Upper lobe of left lung (tissue), 6 donors: ENCODE measurements around the gene ARRDC3. TPM values are rescaled to one million over a fixed set of nuclear protein-coding genes. Genes with fewer than 3 reads are reported as not detected.
A peak's percentile ranks its signal among the peaks of the same experiment; 100 is the strongest.

ENCODE experiments used
- ATAC-seq, 2 donors: fragments of 200-7000 bp; cut with Tn5 transposase; one replicate each; pipeline ENCODE4 v1.9.1; 2022; ENCODE audit warnings: mild to moderate bottlenecking in 2 of 2, moderate library complexity in 2 of 2; ENCODE audit not compliant: low FRiP score in 2 of 2
- DNase-seq, 2 donors: peaks; one replicate each; pipeline ENCODE4 v3.0.0-alpha.2; 2019 to 2020
- H3K27ac ChIP-seq, 4 donors: fragments of 200-600 bp; sonication (generic); one replicate each; pipeline ENCODE4 v1.5.1; 2016 to 2019
- H3K27me3 ChIP-seq, 4 donors: fragments of 200-600 bp; sonication (generic); one replicate each; pipeline ENCODE4 v1.5.1; 2017 to 2019
- H3K36me3 ChIP-seq, 4 donors: fragments of 200-600 bp; sonication (generic); one replicate each; pipeline ENCODE4 v1.5.1; 2016 to 2019
- H3K4me1 ChIP-seq, 4 donors: fragments of 200-600 bp; sonication (generic); one replicate each; pipeline ENCODE4 v1.5.1; 2018 to 2019
- H3K4me3 ChIP-seq, 4 donors: fragments of 200-600 bp; sonication (generic); one replicate each; pipeline ENCODE4 v1.5.1; 2017 to 2019; ENCODE audit warnings: mild to moderate bottlenecking in 2 of 4, moderate library complexity in 1 of 4
- H3K9me3 ChIP-seq, 4 donors: fragments of 200-600 bp; sonication (generic); one replicate each; pipeline ENCODE4 v1.5.1; 2018 to 2019
- CTCF ChIP-seq, 6 experiments: fragments of 450-650 bp in 4 of 6; fragments of 200-600 bp in 2 of 6; sonication (generic) in 2 of 6; IDR thresholded peaks; one replicate each; pipeline ENCODE4 v1.5.1; 2016 to 2019; ENCODE audit warnings: antibody characterized with exemption in 6 of 6
- EP300 ChIP-seq, 4 donors: sonication (generic); formaldehyde crosslinking; IDR thresholded peaks; one replicate each; pipeline ENCODE4 v1.5.1; 2017; ENCODE audit warnings: antibody characterized with exemption in 4 of 4, control low read depth in 2 of 4
- POLR2A ChIP-seq, 4 donors: fragments of 450-650 bp; IDR thresholded peaks; one replicate each; pipeline ENCODE4 v1.5.1; 2016 to 2017; ENCODE audit warnings: antibody characterized with exemption in 4 of 4, mild to moderate bottlenecking in 2 of 4
- POLR2AphosphoS5 ChIP-seq, 2 donors: sonication (generic); formaldehyde crosslinking; IDR thresholded peaks; one replicate each; pipeline ENCODE4 v1.5.1; 2017; ENCODE audit warnings: antibody characterized with exemption in 2 of 2
- WGBS, 2 donors: methylation state at CpG; one replicate each; pipeline ENCODE4 v1.1.5; 2017 to 2018; 5-methylcytosine and 5-hydroxymethylcytosine counted together
- total RNA-seq, 6 donors: library from RNA; depleted of rRNA in 4 of 6; stranded (reverse); fragments of >200 nt in 4 of 6; gene quantifications; one replicate each; pipeline versions ENCODE4 v1.1.0 to v1.2.1, GENCODE V29; 2016 to 2021
- donor health status: DM: no; HTN: no; CAD: no; lungs with moderate emphysema.
- donor health status: DM: no; HTN: yes; CAD: no; lungs with severe emphysema.

Gene ARRDC3
- total RNA-seq, 6 donors from 2014 or later, result 43.2 to 175 (median 107) TPM

GRCh38 chr5:91381239-91381773 lies 1.8 kb downstream of the ARRDC3 start:
- 0% methylated on average over 6 of the region's 6 CpGs for WGBS, 2 donors
- ATAC-seq (no peak), DNase-seq (no peak)
- TF ChIP-seq CTCF (IDR thresholded peaks at IDR 0.05), result no peak
- no peak for TF ChIP-seq EP300 (IDR thresholded peaks at IDR 0.05)
- no peak for TF ChIP-seq POLR2A (IDR thresholded peaks at IDR 0.05)
- TF ChIP-seq POLR2AphosphoS5 (IDR thresholded peaks at IDR 0.05), result no peak
- H3K9me3 ChIP-seq, result no peaks in the 10 kb centered on the region
- H3K4me3 ChIP-seq, result peak overlapping the region; percentile 52 to 76 (median 66)
- H3K36me3 ChIP-seq, result peaks cover 0 to 20% (median 4%) of the 10 kb centered on the region in 4 donors
- peak overlapping the region; percentile 99 for H3K27ac ChIP-seq
- H3K4me1 ChIP-seq, result peaks cover 14 to 34% (median 26%) of the 10 kb centered on the region in 4 donors
- H3K27me3 ChIP-seq, result no peaks in the 10 kb centered on the region

- H3K9me3 ChIP-seq, result no peaks in the 10 kb centered on the region
- DNase-seq, result peak; percentile 99 to 100
- H3K4me1 ChIP-seq, result peaks cover 21 to 40% (median 32%) of the 10 kb centered on the region in 4 donors
- no peaks in the 10 kb centered on the region for H3K27me3 ChIP-seq
- peak overlapping the region; percentile 99 for H3K27ac ChIP-seq
- peak; percentile 75 to 90 for TF ChIP-seq POLR2AphosphoS5 (IDR thresholded peaks at IDR 0.05)
- no peak for TF ChIP-seq EP300 (IDR thresholded peaks at IDR 0.05)
- TF ChIP-seq POLR2A (IDR thresholded peaks at IDR 0.05), result peak; percentile 20 to 95 (median 90)
- TF ChIP-seq CTCF (IDR thresholded peaks at IDR 0.05), result peak in 1 of 6 experiments; percentile 12
- 0% methylated on average over 3 to 37 of the region's 42 CpGs for WGBS, 2 donors
- peaks cover 2 to 26% (median 6%) of the 10 kb centered on the region in 4 donors for H3K36me3 ChIP-seq
- peak; percentile 90 to 96 for ATAC-seq
- H3K4me3 ChIP-seq, result peak overlapping the region; percentile 63 to 81 (median 73)
Measured at GRCh38 chr5:91380491-91381238, 2.5 kb downstream of the ARRDC3 start.

- peak; percentile 97 to 99 for DNase-seq
- WGBS, 2 donors, result 0 to 1% methylated on average over 20 to 52 of the region's 65 CpGs
- Histone ChIP-seq H3K27ac (peak overlapping the region; percentile 99), H3K4me3 (peak overlapping the region; percentile 63 to 81 (median 73)), H3K36me3 (peaks cover 7 to 33% (median 9%) of the 10 kb centered on the region in 4 donors), H3K4me1 (peaks cover 25 to 42% (median 37%) of the 10 kb centered on the region in 4 donors), H3K9me3 (no peaks in the 10 kb centered on the region), H3K27me3 (no peaks in the 10 kb centered on the region)
- ATAC-seq, result peak; percentile 89 to 90
- TF ChIP-seq EP300 (IDR thresholded peaks at IDR 0.05) (no peak), CTCF (IDR thresholded peaks at IDR 0.05) (no peak), POLR2AphosphoS5 (IDR thresholded peaks at IDR 0.05) (peak; percentile 45 to 88), POLR2A (IDR thresholded peaks at IDR 0.05) (peak in 2 of 4 donors; percentile 70 to 82)
Measured at GRCh38 chr5:91379914-91380490, 3.1 kb downstream of the ARRDC3 start.

GRCh38 chr5:91379246-91379913 lies 3.7 kb downstream of the ARRDC3 start:
- H3K9me3 ChIP-seq, result no peaks in the 10 kb centered on the region
- ATAC-seq (no peak), DNase-seq (no peak)
- H3K27me3 ChIP-seq, result no peaks in the 10 kb centered on the region
- peak overlapping the region; percentile 46 to 76 (median 66) for H3K4me3 ChIP-seq
- 0 to 1% methylated on average over 12 of the region's 12 CpGs for WGBS, 2 donors
- H3K36me3 ChIP-seq, result peaks cover 13 to 39% (median 15%) of the 10 kb centered on the region in 4 donors
- no peak for TF ChIP-seq POLR2AphosphoS5 (IDR thresholded peaks at IDR 0.05)
- TF ChIP-seq EP300 (IDR thresholded peaks at IDR 0.05), result no peak
- no peak for TF ChIP-seq POLR2A (IDR thresholded peaks at IDR 0.05)
- TF ChIP-seq CTCF (IDR thresholded peaks at IDR 0.05), result no peak
- H3K27ac ChIP-seq, result peak overlapping the region; percentile 99
- H3K4me1 ChIP-seq, result peaks cover 25 to 44% (median 39%) of the 10 kb centered on the region in 4 donors
